Smooth muscle cell (in vitro differentiated cells): ENCODE results near the gene SIT1. TPM values are rescaled to one million over a fixed set of nuclear protein-coding genes. Genes with fewer than 3 reads are reported as not detected.

Source experiments
- DNase-seq: peaks from one replicate; lab custom pipeline; 2025; ENCODE audit not compliant: unreplicated experiment; lab: John Stamatoyannopoulos, UW
- H2AFZ ChIP-seq: fragments of 200-600 bp; sonication (generic); 2 replicates; pipeline ENCODE4 v1.6.0; 2016; ENCODE audit warnings: antibody characterized with exemption, low read depth, mild to moderate bottlenecking
- H3F3A ChIP-seq: fragments of 200-600 bp; sonication (generic); 2 replicates; pipeline ENCODE4 v1.6.0; 2017; ENCODE audit warnings: antibody characterized with exemption, low read depth
- H3K27ac ChIP-seq: fragments of 200-600 bp; sonication (generic); 2 replicates; pipeline ENCODE4 v1.5.1; 2016; ENCODE audit warnings: low read depth, mild to moderate bottlenecking
- H3K27me3 ChIP-seq: fragments of 200-600 bp; sonication (generic); 2 replicates; pipeline ENCODE4 v1.6.1; 2016; ENCODE audit warnings: low read depth, mild to moderate bottlenecking
- H3K36me3 ChIP-seq: fragments of 200-600 bp; sonication (generic); 2 replicates; pipeline ENCODE4 v1.5.1; 2016; ENCODE audit warnings: low read depth
- H3K4me1 ChIP-seq: fragments of 200-600 bp; sonication (generic); 2 replicates; pipeline ENCODE4 v1.5.1; 2016; ENCODE audit warnings: low read depth
- H3K4me2 ChIP-seq: fragments of 200-600 bp; sonication (generic); 2 replicates; pipeline ENCODE4 v1.6.0; 2016; ENCODE audit warnings: mild to moderate bottlenecking
- H3K4me3 ChIP-seq: fragments of 200-600 bp; sonication (generic); 2 replicates; pipeline ENCODE4 v1.5.1; 2016; ENCODE audit warnings: mild to moderate bottlenecking
- H3K79me2 ChIP-seq: fragments of 200-600 bp; sonication (generic); 2 replicates; pipeline ENCODE4 v1.6.0; 2016; ENCODE audit warnings: low read depth, mild to moderate bottlenecking
- H3K9ac ChIP-seq: fragments of 200-600 bp; sonication (generic); 2 replicates; pipeline ENCODE4 v1.6.0; 2016; ENCODE audit warnings: low read depth
- H3K9me3 ChIP-seq: fragments of 200-600 bp; sonication (generic); replicated peaks from 2 replicates; pipeline ENCODE4 v1.5.1; 2016; ENCODE audit warnings: low read depth
- H4K20me1 ChIP-seq: fragments of 200-600 bp; sonication (generic); 2 replicates; pipeline ENCODE4 v1.6.0; 2016; ENCODE audit warnings: low read depth
- WGBS: methylation state at CpG from one replicate; pipeline ENCODE4 v1.1.7; 2016; ENCODE audit warnings: low lambda C conversion rate; 5-methylcytosine and 5-hydroxymethylcytosine counted together
- polyA plus RNA-seq: library from polyadenylated mRNA; unstranded; fragments of >200 nt; fragmentation: Nextera tagmentation; extraction: Ambion mirVana; gene quantifications from 2 replicates; pipeline ENCODE4 v1.2.1, GENCODE V29; 2016
- total RNA-seq: library from RNA; depleted of rRNA; stranded (reverse); fragments of >200 nt; gene quantifications from 2 replicates; pipeline ENCODE4 v1.2.3, GENCODE V29; 2014
- TF ChIP-seq, protein P1 (sequence below): fragments of 200-600 bp; sonication (generic); IDR thresholded peaks from 2 replicates; pipeline ENCODE4 v1.5.1; 2017; ENCODE audit warnings: borderline replicate concordance, mild to moderate bottlenecking, antibody characterized with exemption; ENCODE audit not compliant: insufficient read depth, poor library complexity, severe bottlenecking

The SIT1 gene
- total and polyA plus RNA-seq, 2 experiments from 2014 or later, result not detected

DNA sequence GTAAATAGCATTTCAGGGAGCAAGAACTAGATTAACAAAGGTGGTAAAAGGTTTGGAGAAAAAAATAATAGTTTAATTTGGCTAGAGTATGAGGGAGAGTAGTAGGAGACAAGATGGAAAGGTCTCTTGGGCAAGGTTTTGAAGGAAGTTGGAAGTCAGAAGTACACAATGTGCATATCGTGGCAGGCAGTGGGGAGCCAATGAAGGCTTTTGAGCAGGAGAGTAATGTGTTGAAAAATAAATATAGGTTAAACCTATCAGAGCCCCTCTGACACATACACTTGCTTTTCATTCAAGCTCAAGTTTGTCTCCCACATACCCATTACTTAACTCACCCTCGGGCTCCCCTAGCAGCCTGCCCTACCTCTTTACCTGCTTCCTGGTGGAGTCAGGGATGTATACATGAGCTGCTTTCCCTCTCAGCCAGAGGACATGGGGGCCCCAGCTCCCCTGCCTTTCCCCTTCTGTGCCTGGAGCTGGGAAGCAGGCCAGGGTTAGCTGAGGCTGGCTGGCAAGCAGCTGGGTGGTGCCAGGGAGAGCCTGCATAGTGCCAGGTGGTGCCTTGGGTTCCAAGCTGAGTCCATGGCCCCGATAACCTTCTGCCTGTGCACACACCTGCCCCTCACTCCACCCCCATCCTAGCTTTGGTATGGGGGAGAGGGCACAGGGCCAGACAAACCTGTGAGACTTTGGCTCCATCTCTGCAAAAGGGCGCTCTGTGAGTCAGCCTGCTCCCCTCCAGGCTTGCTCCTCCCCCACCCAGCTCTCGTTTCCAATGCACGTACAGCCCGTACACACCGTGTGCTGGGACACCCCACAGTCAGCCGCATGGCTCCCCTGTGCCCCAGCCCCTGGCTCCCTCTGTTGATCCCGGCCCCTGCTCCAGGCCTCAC, 22.6 kb upstream of the SIT1 start, which contains the start of gene CA9:
Gene CA9 (plus strand): TSS at position 797 of the 893 bp plus-strand sequence. CDS start 32 bp downstream, at position 829.
- Histone ChIP-seq H3K4me2 (no peak within 1 kb of the TSS), H3K36me3 (no peaks in the 10 kb centered on the region), H3K9me3 (no peaks in the 10 kb centered on the region), H3K27me3 (no peaks in the 10 kb centered on the region), H3K27ac (no peak within 1 kb of the TSS), H3K4me1 (peaks cover 5% of the 10 kb centered on the region), H3F3A (no peaks in the 10 kb centered on the region), H3K9ac (no peak within 1 kb of the TSS), H2AFZ (no peak within 1 kb of the TSS), H3K79me2 (no peaks in the 10 kb centered on the region), H3K4me3 (no peak within 1 kb of the TSS), H4K20me1 (no peaks in the 10 kb centered on the region)
- TF ChIP-seq, protein P1, sequence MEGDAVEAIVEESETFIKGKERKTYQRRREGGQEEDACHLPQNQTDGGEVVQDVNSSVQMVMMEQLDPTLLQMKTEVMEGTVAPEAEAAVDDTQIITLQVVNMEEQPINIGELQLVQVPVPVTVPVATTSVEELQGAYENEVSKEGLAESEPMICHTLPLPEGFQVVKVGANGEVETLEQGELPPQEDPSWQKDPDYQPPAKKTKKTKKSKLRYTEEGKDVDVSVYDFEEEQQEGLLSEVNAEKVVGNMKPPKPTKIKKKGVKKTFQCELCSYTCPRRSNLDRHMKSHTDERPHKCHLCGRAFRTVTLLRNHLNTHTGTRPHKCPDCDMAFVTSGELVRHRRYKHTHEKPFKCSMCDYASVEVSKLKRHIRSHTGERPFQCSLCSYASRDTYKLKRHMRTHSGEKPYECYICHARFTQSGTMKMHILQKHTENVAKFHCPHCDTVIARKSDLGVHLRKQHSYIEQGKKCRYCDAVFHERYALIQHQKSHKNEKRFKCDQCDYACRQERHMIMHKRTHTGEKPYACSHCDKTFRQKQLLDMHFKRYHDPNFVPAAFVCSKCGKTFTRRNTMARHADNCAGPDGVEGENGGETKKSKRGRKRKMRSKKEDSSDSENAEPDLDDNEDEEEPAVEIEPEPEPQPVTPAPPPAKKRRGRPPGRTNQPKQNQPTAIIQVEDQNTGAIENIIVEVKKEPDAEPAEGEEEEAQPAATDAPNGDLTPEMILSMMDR, result no peak
- DNase-seq, result no peak
- 80% methylated on average over 10 of the region's 10 CpGs for WGBS

DNA sequence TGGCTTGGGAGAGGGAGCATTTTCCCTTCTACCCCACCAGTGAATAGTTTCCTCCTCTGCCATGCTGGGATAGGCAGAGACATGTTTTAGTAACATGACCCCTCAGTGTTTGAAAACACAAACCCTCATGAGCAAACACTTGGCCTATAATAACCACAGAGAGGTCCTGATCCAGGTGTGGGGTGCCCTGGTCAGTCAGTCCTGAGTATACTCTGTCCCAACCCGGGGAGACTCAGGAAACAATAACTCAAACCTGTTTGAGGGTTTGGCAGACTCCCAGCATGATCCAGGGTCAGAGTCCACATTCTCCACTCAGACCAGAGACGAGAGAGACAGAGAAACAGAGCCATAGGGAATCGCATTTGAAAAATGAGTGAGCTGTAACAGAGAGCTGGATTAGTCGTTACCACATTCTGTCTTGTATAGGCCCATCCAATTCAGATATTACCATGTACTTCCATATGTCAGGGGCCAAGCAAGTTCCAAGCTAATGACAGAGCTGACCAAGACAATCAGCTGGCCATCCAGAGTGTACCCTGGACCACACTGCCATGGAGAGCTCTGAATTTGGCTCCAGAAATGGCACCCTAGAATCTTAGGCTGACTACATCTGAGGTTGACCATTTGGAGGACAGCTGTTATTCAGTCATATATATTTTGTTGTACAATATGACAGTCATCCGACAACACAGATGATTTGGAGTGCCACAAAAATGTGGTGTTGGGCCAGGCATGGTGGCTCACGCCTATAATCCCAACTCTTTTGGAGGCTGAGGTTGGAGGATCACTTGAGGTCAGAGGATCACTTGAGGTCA, 18.8 kb upstream of the SIT1 start:
- no peaks in the 10 kb centered on the region for H3K36me3 ChIP-seq
- H3K4me1 ChIP-seq, result peaks cover 1% of the 10 kb centered on the region
- no peaks in the 10 kb centered on the region for H3K27me3 ChIP-seq
- H3K27ac ChIP-seq, result no peak overlapping the region
- TF ChIP-seq, protein P1, result no peak
- WGBS, result 79% methylated on average over 6 of the region's 6 CpGs
- H3K79me2 ChIP-seq, result no peaks in the 10 kb centered on the region
- no peak overlapping the region for H3K9ac ChIP-seq
- no peak for DNase-seq
- no peak overlapping the region for H3K4me3 ChIP-seq
- H3K9me3 ChIP-seq, result no peaks in the 10 kb centered on the region
- no peaks in the 10 kb centered on the region for H4K20me1 ChIP-seq
- no peaks in the 10 kb centered on the region for H3F3A ChIP-seq
- no peak overlapping the region for H3K4me2 ChIP-seq
- H2AFZ ChIP-seq, result no peak overlapping the region

DNA sequence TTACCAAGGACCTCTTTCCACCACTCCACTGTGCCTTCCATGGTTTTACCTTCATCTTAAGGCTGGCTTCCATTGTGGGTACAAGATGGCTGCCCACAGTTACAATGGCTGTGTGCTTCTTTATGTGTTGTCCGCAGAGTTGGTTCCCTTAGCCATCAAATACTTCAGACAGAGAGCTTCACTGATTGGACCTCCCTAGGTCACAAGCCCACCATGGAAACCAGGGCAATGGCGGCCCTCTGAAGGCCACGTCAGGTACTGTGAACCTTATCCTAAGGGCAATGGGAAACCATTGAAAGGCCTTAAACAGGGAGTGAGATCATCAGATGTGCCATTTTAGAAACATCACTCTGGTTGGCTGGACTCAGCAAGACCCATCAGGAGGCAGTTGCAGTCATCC, 17.2 kb upstream of the SIT1 start:
- Histone ChIP-seq H2AFZ (no peak overlapping the region), H3K9me3 (no peaks in the 10 kb centered on the region), H3K36me3 (no peaks in the 10 kb centered on the region), H3K4me1 (peaks cover 8% of the 10 kb centered on the region), H3K79me2 (no peaks in the 10 kb centered on the region), H4K20me1 (no peaks in the 10 kb centered on the region), H3F3A (no peaks in the 10 kb centered on the region), H3K9ac (no peak overlapping the region), H3K27ac (no peak overlapping the region), H3K4me3 (no peak overlapping the region), H3K27me3 (no peaks in the 10 kb centered on the region), H3K4me2 (no peak overlapping the region)
- no peak for DNase-seq
- TF ChIP-seq, protein P1, result no peak
- WGBS, result 91% methylated on average over 3 of the region's 3 CpGs
